HG02588 (cell line): Measurements from ENCODE around the gene PHKA2.
"Not testable (repeated sequence)": the region's sequence is repeated elsewhere in the genome, so short reads cannot be mapped to it uniquely, and the experiment has no call there.

Source experiments
- ATAC-seq: cut with Tn5 transposase; IDR thresholded peaks from one replicate; pipeline ENCODE4 v1.9.1; 2021; ENCODE audit warnings: mild to moderate bottlenecking, moderate library complexity; ENCODE audit not compliant: unreplicated experiment

The PHKA2 gene

GRCh38 chrX:18980262-18980661, 3.7 kb downstream of the PHKA2 start:
- ATAC-seq, result not testable (repeated sequence)

GRCh38 chrX:18974993-18975392, 8.9 kb downstream of the PHKA2 start:
- no peak for ATAC-seq

DNA sequence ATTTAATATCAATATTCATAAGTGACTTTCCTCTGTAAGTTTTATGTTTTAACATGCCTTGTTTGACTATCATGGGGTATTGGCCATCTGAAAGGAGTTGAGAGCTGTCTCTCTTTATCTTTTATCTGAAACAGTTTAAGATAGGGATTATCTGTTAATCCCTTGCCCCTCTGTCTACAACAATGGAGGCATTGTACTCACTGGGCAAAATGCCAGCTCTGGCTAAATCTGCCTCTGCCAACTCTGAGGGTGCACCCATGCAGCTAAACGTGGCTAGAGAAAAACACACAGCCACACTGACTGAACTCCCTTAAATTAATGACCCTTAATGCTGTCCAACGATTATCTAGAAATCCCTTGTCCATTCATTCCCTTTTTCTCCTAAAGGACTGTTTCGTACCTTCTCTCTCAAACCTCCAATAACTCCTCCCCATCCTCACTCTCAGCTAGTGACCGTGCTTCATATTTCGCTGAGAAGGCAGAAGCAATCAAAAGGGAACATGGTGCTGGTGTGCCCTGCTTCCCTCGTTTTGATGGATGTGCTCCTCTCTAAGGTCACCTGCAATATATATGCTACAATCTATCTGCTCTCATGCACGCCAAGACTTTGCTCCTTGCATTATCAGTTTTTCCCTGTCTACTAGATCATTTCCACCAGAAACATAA, 10.3 kb downstream of the PHKA2 start:
- ATAC-seq, result no peak

DNA sequence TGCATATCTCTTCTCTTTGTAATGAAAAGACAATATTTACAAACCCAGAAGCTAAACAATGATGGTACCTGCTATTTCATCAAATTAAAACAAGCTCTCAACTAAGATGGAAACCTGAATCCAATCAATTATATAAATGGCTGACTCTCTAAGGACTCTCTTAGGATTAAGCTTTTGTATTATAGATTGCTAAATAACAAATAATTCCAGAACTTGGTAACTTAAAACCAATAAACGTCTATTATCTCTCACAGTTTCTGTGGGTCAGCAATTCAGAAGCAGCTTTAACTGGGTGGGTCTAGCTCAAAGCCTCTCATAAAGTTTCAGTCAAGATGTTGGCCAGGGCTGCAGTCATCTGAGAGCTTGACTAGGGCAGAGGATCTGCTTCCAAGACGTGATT, 12.4 kb downstream of the PHKA2 start:
- ATAC-seq, result no peak

GRCh38 chrX:18970465-18970864, 13.4 kb downstream of the PHKA2 start:
- ATAC-seq, result no peak

- no peak for ATAC-seq
Measured at GRCh38 chrX:18966624-18967023, 17.3 kb downstream of the PHKA2 start.

GRCh38 chrX:18964901-18965300, 19.0 kb downstream of the PHKA2 start:
- ATAC-seq, result no peak

- ATAC-seq, result no peak
Measured at GRCh38 chrX:18964026-18964425, 19.9 kb downstream of the PHKA2 start.

DNA sequence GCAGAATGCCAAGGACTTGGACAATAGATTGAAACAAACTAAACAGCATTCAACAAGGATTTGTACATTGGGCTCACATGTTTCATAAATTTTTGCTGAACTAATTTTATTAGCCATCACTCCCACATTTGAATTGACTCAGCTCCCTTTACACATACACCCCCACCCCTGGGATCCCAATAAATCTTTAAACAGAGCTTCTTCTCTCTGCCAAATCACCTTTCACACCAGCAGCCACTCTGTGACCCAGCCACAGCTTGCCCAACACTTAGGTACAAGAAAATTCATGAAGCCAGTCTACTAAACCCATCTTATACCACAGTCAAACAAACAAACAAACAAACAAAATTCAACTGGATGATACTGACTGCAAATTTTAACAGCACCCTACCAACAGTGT, 21.6 kb downstream of the PHKA2 start:
- ATAC-seq, result no peak

DNA sequence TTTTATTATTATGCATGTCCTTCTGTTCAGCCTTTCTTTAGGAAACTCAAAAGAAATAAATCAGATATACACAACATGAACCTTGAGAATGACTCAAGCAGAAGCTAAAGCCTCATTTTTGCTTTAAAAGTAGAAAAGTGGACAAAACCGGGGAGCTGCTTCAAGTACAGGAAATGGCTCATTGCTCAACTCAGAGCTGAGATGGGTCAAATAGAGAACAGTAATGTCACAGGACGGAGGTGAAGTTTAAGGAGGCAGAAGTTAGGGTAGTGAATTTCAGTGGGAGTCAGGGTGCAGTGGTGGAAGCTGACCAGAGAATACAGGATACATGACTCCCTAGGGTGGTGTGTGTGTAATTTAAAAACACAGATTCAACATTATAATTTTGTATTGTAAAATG, 22.2 kb downstream of the PHKA2 start:
- ATAC-seq, result no peak

DNA sequence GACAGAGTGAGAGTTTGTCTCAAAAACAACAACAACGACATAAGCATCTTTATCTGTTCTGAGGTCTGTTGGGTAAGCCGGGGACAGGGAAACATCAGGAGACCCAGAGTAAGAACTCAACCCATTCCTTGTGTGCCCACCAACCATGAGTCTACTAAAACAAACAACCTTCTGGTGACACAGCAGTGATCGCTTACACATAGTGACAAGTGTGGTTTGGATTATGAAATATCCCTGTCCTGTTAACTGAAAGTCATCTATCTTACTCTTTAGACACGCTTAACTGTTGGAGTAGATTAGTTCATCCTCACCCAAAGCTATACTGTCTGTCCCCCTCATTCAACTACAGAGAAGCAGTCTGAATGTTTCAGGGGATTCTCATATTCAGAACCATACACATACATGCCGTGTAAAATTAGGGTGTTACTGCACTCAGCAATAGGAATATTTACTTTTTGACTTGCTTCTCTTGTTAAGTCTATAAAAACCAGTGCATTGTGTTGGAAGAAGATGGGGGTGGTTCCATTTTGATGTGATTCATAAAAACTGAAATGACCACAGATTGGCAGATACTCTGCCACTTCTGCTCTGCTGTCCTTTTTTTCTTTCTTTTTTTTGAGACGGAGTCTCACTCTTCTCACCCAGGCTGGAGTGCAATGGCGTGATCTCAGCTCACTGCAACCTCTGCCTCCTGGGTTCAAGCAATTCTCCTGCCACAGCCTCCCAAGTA, 27.4 kb downstream of the PHKA2 start:
- ATAC-seq, result no peak

DNA sequence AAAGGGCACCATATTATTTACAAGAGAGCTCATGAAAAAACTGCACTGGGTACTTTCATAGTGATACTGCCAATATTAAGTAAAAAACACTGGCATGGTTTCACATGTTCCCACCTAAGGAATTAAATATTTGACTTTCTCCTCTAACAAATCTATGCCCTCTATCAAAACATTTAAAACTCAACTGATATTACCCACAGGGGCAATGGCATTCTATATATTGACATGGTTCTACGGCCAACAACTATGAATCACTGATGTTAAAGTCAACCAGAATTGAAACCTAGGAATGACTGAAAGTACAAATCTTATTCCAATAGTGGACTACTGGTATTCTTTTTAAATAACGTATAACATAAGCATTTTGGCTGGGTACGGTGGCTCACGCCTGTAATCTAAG, 28.2 kb downstream of the PHKA2 start:
- ATAC-seq, result no peak

DNA sequence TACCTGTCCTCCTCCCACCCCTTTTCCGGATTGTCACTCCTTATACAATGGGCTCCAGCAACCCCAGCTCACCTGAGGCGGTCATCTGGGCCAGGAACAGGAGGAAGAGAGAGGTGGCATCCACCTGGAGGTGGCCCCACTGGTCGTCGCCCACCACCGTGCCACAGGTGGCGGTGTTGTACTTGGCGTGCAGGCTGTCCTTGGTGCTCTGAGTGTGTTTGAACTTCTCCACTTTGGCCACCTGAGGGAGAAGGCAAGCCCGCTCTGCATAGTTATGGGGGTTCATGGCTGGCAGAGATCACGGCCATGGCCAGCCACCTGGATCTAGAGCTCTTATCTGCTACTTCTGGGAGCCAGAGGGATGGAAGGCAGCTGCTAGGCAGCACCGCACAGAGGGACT, 32.9 kb downstream of the PHKA2 start:
- ATAC-seq, result no peak

- no peak for ATAC-seq
Measured at GRCh38 chrX:18949944-18950301, 34.0 kb downstream of the PHKA2 start.

GRCh38 chrX:18949291-18949943, 34.5 kb downstream of the PHKA2 start:
- no peak for ATAC-seq

GRCh38 chrX:18946611-18947010, 37.3 kb downstream of the PHKA2 start:
- ATAC-seq, result no peak

- ATAC-seq, result no peak
Measured at GRCh38 chrX:18946157-18946556, 37.8 kb downstream of the PHKA2 start.

GRCh38 chrX:18945483-18945882, 38.4 kb downstream of the PHKA2 start:
- ATAC-seq, result no peak

DNA sequence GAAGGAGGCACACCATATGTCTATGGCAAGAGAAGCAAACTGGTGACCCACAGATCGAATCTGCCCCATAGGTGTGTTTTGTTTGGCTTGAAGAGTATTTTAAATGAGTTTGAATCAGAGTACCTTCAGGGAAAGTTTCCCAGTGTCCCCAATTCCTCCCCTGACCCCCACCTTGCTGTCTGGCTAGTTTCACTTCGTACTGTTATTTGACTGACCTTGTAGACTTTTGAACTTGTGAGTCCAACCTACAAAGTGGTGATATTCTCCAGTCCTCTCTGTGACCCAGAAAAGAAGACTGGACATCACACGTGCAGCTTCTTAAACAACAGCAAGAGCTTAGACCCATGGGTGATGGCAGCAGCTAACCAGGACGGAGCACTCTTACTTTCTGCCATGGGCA, 39.4 kb downstream of the PHKA2 start:
- ATAC-seq, result no peak

DNA sequence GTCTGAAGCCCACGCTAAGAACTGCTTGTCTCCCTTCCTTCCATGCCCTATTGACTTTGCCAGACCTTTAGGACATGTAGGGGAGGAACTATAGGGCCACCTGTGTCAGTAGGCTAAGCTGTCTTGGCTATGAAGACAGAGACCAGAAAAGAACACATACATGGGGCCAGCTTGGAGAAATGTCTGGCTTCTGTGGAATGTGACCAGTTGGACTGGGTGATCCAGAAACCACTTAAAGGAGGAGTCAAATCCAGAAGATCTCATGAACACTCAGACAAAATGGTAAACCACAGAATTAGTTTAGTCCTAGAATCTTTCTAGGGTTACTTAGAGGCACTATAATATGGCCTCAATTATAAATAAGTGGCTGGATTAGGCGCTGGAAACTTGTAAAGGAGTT, 42.0 kb downstream of the PHKA2 start:
- ATAC-seq, result no peak

DNA sequence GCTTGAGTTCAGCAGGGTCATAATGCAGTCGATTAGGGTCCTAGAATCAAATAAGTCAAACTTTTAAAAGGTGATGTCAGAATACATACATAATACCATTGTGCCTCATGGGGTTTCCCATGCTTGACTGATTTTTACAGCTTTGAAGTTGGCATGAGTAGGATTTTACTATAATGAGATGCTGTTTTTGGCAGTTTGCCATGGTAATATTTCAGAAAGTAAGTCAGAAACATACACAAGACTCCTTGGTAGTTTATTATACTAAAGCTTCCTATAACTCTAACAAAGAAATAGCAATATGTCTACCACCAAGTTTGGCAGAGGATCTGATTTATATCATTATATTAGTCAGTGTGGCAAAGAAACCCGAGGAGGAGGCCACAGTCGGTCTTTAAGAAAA, 45.2 kb downstream of the PHKA2 start:
- ATAC-seq, result no peak

DNA sequence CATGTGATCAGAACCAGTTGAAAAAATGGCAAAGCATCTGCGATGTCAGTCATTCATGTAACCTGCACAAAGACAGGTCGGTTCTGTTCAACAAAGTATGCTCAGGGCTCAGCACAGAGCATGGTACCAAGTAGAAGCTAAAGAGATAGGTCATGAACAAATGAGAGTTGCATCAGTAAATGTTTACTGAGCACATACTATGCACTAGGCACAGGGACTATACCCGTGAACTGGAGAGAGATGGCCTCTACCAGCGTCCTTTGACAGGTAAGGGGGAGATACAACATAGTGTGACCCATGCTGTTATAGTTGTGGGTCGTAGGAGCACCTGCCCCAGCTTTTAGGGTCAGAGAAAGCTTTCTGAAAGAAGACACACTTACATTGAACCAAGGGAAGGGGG, 46.7 kb downstream of the PHKA2 start:
- ATAC-seq, result no peak
